AG08395 (cell line): ENCODE measurements around the gene ROR1.
A peak's percentile ranks its signal among the peaks of the same experiment; 100 is the strongest.

Experiments
- DNase-seq: peaks from one replicate; pipeline ENCODE4 v3.0.0; 2012; ENCODE audit warnings: mixed read lengths, low spot score

The ROR1 gene

DNA sequence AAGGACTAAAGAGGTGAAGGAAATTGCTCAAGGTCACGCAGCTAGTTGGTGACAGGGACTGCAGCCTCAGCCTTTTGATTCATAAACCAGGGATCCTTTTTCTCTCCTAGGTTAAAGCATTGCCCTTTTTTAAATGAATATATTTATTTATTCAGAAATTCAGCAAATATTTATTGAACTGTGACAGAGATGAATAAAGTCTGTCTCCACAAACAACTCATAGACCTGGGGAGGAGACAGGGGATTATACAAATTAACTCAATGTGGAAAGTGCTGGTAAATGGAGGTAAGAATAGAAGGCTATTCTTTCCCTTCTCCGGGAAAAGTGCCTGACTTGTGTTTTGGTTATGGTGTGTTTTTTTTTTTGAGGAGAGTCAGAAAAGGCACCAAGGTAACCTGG, 110.7 kb downstream of the ROR1 start:
- no peak for DNase-seq

DNA sequence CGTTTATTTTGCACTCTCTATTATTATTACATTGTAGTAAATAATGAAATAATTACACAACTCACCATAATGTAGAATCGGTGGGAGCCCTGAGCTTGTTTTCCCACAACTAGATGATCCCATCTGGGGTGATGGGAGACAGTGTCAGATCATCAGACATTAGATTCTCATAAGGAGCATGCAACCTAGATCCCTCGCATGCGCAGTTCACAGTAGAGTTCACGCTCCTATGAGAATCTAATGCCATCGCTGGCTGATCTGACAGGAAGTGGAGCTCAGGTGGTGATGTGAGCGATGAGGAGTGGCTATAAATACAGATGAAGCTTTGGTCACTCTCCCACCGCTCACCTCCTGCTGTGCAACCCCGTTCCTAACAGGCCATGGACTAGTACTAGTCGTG, 112.1 kb downstream of the ROR1 start:
- DNase-seq: no peak

DNA sequence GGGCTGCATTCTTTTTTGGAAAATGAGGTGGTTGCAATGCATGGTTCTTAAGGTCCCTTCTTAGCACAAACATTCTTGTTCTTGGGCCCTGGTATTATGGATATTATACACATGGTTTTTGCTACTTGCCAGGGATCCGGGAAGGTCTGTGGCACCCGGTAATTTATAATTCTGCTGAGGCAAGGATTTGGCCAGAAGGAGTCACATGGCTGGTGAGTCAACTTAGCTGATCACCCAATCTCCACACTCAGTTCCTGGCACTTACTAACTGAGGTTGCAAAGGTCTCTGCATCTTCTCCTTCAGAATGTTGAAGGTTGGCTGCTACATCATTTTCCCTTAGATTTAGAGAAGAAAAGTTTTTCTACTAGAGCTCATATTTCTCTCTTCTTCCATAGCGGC, 112.5 kb downstream of the ROR1 start:
- DNase-seq: no peak

DNA sequence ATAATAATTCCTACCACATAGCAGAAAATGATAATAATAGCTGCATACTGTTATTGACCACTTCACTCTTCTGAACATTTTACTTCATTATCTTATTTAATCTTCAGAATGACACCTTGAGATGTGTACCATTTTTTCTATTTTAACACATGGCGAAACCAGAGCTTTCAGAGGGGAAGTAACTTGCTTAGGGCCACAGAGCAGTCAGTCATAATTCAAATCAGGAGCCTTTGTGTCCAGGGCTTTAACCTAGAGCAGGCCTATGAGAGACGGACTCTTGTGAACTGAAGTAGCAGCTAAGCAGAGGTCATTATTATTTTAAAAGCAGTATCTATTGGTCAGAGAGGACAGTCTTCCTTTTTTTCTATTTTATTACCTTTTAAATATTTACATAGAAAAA, 114.0 kb downstream of the ROR1 start:
- DNase-seq: no peak

DNA sequence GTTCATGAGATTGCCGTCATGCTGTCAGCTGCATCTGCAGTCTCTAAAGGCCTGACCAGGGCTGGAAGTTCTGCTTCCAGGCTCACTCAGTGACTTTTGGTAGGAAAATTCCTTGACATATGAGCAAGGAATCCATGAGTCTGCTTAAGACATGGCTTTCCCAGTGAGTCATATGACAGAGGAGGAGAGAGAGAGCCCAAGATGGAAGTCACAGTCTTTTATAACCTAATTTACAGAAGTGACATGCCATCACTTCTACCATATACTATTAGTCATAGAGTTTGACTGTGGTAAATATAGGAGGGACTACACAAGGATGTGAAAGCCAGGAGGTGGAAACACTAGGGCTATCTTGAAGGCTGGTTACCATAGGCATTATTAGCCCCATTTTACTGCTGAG, 115.2 kb downstream of the ROR1 start:
- DNase-seq: peak; percentile 42

- no peak for DNase-seq
These were observed 116.7 kb downstream of the ROR1 start for GRCh38 chr1:63890468-63890867.

GRCh38 chr1:63891060-63891690, 117.4 kb downstream of the ROR1 start:
- no peak for DNase-seq

- DNase-seq: peak; percentile 67
These were observed 119.0 kb downstream of the ROR1 start for GRCh38 chr1:63892632-63893395.

DNA sequence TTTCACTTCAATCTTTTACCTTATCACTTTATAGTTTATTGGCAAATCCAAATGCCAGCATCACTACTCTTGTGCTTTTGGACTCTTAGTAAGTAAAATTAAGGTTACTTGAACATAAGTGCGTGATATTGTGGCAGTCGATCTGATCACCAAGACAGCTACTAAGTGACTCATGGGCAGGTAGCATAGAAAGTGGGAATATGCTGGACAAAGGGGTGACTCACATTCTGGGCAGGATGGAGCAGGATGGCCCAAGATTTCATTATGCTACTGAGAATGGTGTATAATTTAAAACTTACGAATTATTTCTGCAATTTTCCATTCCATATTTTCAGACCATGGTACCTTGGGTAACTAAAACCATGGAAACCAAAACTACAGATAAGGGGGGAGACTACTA, 120.2 kb downstream of the ROR1 start:
- no peak for DNase-seq

DNA sequence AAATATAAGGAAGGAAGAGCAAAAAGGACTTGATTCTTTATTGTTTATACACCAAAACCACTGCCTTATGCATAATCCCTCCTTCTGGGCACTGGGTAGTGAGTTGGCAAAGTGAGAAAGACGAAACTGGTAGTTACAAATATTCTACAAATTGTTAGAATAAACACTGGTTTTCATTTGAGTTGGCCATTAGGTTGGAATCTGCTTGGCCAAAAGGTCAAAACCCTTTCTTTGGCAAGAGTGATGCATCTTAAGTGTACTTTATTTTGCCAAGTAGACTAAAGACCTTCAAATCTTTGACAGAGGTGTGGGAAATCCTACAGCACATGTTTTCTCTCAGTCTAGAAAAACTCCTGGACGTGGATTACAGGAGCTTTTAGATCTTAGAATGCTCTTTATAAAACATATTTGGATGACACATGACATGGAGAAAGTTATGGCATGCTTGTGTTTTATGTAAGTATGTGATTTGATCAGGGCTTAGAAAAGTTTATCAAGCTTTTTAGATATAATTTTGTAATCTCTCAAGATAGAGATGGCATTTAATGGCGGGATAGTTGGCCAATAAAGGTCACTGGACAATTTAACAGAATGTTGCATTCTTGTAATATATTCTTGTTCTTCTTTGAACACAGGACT, 120.9 kb downstream of the ROR1 start:
- DNase-seq: no peak

DNA sequence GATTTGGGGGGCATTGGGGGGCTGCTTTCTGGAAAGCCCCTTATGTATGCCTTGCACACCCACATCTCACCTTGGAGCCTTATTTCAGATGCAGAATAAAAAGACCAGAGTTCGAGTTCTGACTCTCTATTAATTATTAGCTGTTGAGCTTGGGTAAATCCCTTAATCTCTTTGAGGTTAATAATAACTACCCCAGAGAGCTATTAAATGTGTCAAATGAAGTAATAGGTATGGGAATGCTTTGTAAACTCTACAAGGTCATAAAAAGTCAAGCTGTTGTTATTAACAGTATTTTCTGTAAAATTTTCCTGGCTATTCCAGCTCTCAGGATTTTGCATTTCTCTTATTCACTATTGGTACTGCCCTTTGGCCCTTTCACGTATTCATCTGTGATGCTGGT, 122.9 kb downstream of the ROR1 start:
- DNase-seq: no peak

DNA sequence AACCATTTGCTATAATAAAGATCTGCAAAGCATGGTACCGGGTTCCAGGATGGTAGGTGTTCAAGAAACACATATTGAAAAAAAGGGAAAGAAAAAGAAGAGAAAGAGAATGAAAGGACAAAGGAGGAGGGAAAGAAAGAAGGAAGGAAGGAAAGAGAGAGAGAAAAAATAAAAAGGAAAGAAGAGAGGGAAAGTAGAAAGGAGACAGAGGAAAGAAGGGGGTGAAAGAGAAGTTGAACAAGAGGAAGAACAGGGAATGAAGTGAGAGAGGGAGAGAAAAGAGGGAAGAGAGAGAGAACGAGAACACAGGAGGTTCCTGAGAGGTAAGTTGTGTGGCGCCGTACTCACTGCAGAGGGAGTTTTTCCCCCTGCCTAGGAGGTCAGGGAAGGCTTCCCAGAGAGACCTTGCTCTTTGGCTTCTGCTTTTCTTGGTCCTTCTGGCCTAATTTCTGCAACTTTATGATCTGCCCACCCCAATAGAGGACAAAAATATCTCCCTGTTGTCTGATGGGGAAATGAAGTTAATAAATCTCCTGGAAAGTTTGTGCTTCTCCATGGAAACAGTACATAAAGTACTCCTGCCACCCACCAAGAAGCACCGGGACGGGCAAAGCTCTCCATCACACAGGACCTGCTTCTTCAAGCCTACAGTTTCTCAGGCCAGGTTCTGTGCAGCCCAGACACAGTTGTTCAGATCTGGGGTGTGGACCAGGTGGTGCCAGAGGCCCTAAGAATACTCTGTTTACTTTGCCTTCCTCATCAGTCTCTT, 124.8 kb downstream of the ROR1 start:
- DNase-seq: no peak

- DNase-seq: no peak
These were observed 127.3 kb downstream of the ROR1 start for GRCh38 chr1:63901094-63901493.

GRCh38 chr1:63902844-63903589, 129.2 kb downstream of the ROR1 start:
- peak; percentile 40 for DNase-seq

GRCh38 chr1:63903947-63904610, 130.3 kb downstream of the ROR1 start:
- DNase-seq: no peak

- no peak for DNase-seq
These were observed 131.0 kb downstream of the ROR1 start for GRCh38 chr1:63904826-63905225.

- DNase-seq: no peak
These were observed 132.4 kb downstream of the ROR1 start for GRCh38 chr1:63906047-63906704.

GRCh38 chr1:63907051-63907450, 133.2 kb downstream of the ROR1 start:
- no peak for DNase-seq

GRCh38 chr1:63908016-63908415, 134.2 kb downstream of the ROR1 start:
- no peak for DNase-seq

DNA sequence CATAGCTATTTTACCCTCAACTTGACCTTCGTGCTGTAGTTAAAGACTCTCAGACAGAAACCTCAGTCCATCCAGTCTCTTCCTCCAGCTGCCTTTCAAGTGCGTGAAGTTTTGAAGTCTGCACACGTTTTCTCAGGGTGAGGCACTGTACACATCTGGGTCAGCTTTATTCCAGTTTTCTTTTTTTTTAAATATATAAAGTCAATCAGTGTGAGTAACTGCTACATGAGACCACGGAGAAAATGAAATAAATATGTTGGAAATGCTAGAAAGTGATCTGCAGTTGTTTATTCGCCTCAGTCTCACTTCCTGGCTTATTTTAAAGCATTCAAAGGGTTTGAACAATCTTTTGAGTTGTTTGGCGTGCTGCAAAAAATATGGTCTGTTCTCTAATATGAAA, 135.7 kb downstream of the ROR1 start:
- DNase-seq: no peak

GRCh38 chr1:63911049-63911448, 137.2 kb downstream of the ROR1 start:
- no peak for DNase-seq
